GM23338 (cell line): ENCODE results near the gene MEGF9.

Source experiments
- CREB1 ChIP-seq: fragments of 250-450 bp; sonication (Bioruptor Pico); IDR thresholded peaks from 2 replicates; pipeline ENCODE4 v1.5.0; 2020; ENCODE audit warnings: low read depth, mild to moderate bottlenecking, moderate library complexity
- CTCF ChIP-seq, 2 experiments: fragments of 200-600 bp in 1 of 2; sonication (generic) in 1 of 2; conservative IDR thresholded peaks; 2 replicates each; pipeline versions ENCODE4 v1.5.1 to v1.6.1; 2016 to 2017; ENCODE audit warnings: antibody characterized with exemption in 2 of 2, low read depth in 2 of 2, mild to moderate bottlenecking in 2 of 2, moderate library complexity in 1 of 2
- ETS1 ChIP-seq: IDR thresholded peaks from 2 replicates; pipeline ENCODE4 v1.6.1; 2016; ENCODE audit warnings: antibody characterized with exemption
- EZH2 ChIP-seq: fragments of 200-600 bp; sonication (generic); IDR thresholded peaks from one replicate; pipeline ENCODE4 v1.8.0; 2017; ENCODE audit warnings: antibody characterized with exemption, mild to moderate bottlenecking, low read depth; ENCODE audit not compliant: unreplicated experiment
- EZH2phosphoT487 ChIP-seq: fragments of 200-600 bp; sonication (generic); IDR thresholded peaks from one replicate; pipeline ENCODE4 v1.8.1; 2018; ENCODE audit warnings: antibody characterized with exemption; ENCODE audit not compliant: unreplicated experiment
- JUNB ChIP-seq: IDR thresholded peaks from one replicate; pipeline ENCODE4 v1.6.1; 2016; ENCODE audit warnings: antibody characterized with exemption; ENCODE audit not compliant: unreplicated experiment
- POLR2AphosphoS5 ChIP-seq: IDR thresholded peaks from 2 replicates; pipeline ENCODE4 v1.6.1; 2016; ENCODE audit warnings: antibody characterized with exemption, low read depth
- REST ChIP-seq: IDR thresholded peaks from one replicate; pipeline ENCODE4 v1.6.1; 2018; ENCODE audit warnings: antibody characterized with exemption; ENCODE audit not compliant: unreplicated experiment

GRCh38 chr9:120740132-120740531 is 25.9 kb upstream of the MEGF9 start:
- TF ChIP-seq CREB1 (CRISPR knock-in tag) (no peak), POLR2AphosphoS5 (no peak), EZH2phosphoT487 (no peak), CTCF (conservative IDR thresholded peaks at IDR 0.05; ENCODE audit: low read depth in 2 of 2) (no peak), REST (no peak), EZH2 (no peak), ETS1 (no peak), JUNB (no peak)
